ENCODE measurements around the gene SDSL.

Gene SDSL

DNA sequence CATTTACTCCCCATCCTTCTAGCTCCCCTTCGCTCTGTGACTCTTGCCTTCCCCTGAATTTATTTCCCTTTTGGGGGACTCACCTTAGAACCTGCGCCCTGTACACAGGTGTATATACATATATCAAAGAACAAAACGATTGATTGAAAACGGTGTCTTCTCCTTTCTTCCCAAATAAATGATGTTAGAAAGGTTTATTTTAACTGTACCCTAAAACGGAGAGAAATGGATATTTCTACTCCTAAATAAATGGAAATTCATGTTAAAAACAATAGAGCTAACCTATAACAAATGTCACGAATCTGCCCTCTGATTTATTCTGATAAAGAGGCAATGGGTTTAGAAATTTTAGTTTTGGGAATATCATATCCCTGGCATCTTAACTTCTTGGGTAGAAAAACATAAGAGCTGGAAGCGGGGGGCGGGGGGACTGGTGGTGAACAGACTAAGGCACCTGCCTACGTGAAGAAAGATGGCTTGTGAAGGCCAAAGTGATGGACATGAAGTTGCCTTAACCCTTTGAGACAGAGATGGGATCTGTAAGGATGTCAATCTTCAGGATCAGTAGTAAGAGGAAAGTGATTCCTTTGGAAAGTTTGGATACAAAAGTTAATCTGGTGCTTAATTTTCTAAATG is 58.3 kb downstream of the SDSL start:
- no peak for TF ChIP-seq ZNF37A (tag by site-specific recombination; IDR thresholded peaks at IDR 0.05)
- Histone ChIP-seq H3K4me3 (ENCODE audit: low read depth, low read length) (no peak overlapping the region), H3K36me3 (ENCODE audit: control insufficient read depth in 2 of 2, insufficient read depth in 1 of 2, low read length in 2 of 2) (no peaks in the 10 kb centered on the region), H3K9me3 (ENCODE audit: control insufficient read depth, insufficient read depth, low read depth, low read length) (no peaks in the 10 kb centered on the region), H3K4me1 (ENCODE audit: control insufficient read depth, insufficient read depth, low read length) (no peaks in the 10 kb centered on the region), H3K27ac (ENCODE audit: extremely low read depth, low read depth, low read length) (no peak overlapping the region)
- CTCF ChIA-PET = interaction anchor here (0.5 to 1.5 kb wide), 4 partner anchors 14 to 257 kb away, joined by 3 to 8 read pairs (median 4); no protein-coding TSS in a partner anchor
- POLR2A ChIA-PET = no interaction called here

DNA sequence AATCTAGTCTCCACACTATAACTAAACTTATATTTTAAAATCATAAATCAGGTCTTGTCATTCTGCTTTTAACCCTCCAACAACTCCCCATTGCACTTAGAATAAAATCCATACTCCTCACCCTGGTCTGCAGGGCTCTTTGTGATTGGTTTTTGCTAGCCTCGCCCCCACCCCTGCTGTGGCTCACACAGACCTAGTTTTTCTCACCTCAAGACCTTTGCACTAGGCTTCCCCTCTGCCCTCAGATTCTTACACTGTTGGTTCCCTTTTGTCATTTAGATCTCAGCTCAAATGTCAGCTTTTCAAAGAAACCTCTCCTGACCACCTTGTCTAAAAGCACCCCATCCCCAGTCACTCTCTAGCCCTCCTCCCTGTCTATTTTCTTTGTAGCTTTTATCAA is 60.2 kb downstream of the SDSL start:
- Histone ChIP-seq H3K27ac (ENCODE audit: extremely low read depth, low read depth, low read length) (no peak overlapping the region), H3K4me1 (ENCODE audit: control insufficient read depth, insufficient read depth, low read length) (no peaks in the 10 kb centered on the region), H3K4me3 (ENCODE audit: low read depth, low read length) (no peak overlapping the region), H3K9me3 (ENCODE audit: control insufficient read depth, insufficient read depth, low read depth, low read length) (no peaks in the 10 kb centered on the region), H3K36me3 (ENCODE audit: control insufficient read depth in 2 of 2, insufficient read depth in 1 of 2, low read length in 2 of 2) (no peaks in the 10 kb centered on the region)
- ChIA-PET POLR2A (no interaction called here), CTCF (interaction anchor here (0.6 to 0.7 kb wide), 2 partner anchors 133 to 345 kb away, joined by 3 read pairs; no protein-coding TSS in a partner anchor)
- TF ChIP-seq ZNF529 (tag by site-specific recombination; IDR thresholded peaks at IDR 0.05; ENCODE audit: insufficient replicate concordance) (no peak), ZBTB7A (tag by site-specific recombination; IDR thresholded peaks at IDR 0.05; ENCODE audit: low read depth) (no peak), ZNF10 (tag by site-specific recombination; IDR thresholded peaks at IDR 0.05) (no peak), ZNF37A (tag by site-specific recombination; IDR thresholded peaks at IDR 0.05) (no peak), ZNF621 (tag by site-specific recombination; IDR thresholded peaks at IDR 0.05) (no peak), ZSCAN16 (tag by site-specific recombination; IDR thresholded peaks at IDR 0.05) (no peak), ZNF121 (tag by site-specific recombination; IDR thresholded peaks at IDR 0.05) (no peak), ZNF654 (tag by site-specific recombination; IDR thresholded peaks at IDR 0.05; ENCODE audit: low read depth) (no peak), ZNF830 (tag by site-specific recombination; IDR thresholded peaks at IDR 0.05; ENCODE audit: low read depth) (no peak), ZNF404 (tag by site-specific recombination; IDR thresholded peaks at IDR 0.05) (no peak), ZNF768 (tag by site-specific recombination; IDR thresholded peaks at IDR 0.05) (no peak)
- TF ChIP-seq, protein P1, sequence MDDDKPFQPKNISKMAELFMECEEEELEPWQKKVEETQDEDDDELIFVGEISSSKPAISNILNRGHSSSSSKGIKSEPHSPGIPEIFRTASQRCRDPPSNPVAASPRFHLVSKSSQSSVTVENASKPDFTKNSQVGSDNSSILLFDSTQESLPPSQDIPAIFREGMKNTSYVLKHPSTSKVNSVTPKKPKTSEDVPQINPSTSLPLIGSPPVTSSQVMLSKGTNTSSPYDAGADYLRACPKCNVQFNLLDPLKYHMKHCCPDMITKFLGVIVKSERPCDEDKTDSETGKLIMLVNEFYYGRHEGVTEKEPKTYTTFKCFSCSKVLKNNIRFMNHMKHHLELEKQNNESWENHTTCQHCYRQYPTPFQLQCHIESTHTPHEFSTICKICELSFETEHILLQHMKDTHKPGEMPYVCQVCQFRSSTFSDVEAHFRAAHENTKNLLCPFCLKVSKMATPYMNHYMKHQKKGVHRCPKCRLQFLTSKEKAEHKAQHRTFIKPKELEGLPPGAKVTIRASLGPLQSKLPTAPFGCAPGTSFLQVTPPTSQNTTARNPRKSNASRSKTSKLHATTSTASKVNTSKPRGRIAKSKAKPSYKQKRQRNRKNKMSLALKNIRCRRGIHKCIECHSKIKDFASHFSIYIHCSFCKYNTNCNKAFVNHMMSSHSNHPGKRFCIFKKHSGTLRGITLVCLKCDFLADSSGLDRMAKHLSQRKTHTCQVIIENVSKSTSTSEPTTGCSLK (tag by site-specific recombination; IDR thresholded peaks at IDR 0.05) = no peak
- TF ChIP-seq, protein P2, sequence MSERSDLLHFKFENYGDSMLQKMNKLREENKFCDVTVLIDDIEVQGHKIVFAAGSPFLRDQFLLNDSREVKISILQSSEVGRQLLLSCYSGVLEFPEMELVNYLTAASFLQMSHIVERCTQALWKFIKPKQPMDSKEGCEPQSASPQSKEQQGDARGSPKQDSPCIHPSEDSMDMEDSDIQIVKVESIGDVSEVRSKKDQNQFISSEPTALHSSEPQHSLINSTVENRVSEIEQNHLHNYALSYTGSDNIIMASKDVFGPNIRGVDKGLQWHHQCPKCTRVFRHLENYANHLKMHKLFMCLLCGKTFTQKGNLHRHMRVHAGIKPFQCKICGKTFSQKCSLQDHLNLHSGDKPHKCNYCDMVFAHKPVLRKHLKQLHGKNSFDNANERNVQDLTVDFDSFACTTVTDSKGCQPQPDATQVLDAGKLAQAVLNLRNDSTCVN (tag by site-specific recombination; optimal IDR thresholded peaks at IDR 0.05) = no peak
- TF ChIP-seq, protein P3, sequence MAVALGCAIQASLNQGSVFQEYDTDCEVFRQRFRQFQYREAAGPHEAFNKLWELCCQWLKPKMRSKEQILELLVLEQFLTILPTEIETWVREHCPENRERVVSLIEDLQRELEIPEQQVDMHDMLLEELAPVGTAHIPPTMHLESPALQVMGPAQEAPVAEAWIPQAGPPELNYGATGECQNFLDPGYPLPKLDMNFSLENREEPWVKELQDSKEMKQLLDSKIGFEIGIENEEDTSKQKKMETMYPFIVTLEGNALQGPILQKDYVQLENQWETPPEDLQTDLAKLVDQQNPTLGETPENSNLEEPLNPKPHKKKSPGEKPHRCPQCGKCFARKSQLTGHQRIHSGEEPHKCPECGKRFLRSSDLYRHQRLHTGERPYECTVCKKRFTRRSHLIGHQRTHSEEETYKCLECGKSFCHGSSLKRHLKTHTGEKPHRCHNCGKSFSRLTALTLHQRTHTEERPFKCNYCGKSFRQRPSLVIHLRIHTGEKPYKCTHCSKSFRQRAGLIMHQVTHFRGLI (tag by site-specific recombination; IDR thresholded peaks at IDR 0.05) = no peak
- TF ChIP-seq, protein P4, sequence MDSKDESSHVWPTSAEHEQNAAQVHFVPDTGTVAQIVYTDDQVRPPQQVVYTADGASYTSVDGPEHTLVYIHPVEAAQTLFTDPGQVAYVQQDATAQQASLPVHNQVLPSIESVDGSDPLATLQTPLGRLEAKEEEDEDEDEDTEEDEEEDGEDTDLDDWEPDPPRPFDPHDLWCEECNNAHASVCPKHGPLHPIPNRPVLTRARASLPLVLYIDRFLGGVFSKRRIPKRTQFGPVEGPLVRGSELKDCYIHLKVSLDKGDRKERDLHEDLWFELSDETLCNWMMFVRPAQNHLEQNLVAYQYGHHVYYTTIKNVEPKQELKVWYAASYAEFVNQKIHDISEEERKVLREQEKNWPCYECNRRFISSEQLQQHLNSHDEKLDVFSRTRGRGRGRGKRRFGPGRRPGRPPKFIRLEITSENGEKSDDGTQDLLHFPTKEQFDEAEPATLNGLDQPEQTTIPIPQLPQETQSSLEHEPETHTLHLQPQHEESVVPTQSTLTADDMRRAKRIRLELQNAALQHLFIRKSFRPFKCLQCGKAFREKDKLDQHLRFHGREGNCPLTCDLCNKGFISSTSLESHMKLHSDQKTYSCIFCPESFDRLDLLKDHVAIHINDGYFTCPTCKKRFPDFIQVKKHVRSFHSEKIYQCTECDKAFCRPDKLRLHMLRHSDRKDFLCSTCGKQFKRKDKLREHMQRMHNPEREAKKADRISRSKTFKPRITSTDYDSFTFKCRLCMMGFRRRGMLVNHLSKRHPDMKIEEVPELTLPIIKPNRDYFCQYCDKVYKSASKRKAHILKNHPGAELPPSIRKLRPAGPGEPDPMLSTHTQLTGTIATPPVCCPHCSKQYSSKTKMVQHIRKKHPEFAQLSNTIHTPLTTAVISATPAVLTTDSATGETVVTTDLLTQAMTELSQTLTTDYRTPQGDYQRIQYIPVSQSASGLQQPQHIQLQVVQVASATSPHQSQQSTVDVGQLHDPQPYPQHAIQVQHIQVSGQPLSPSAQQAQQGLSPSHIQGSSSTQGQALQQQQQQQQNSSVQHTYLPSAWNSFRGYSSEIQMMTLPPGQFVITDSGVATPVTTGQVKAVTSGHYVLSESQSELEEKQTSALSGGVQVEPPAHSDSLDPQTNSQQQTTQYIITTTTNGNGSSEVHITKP (tag by site-specific recombination; IDR thresholded peaks at IDR 0.05) = no peak

Measured in HEK293 (cell line).